ENCODE results near the gene SHQ1.

DNA sequence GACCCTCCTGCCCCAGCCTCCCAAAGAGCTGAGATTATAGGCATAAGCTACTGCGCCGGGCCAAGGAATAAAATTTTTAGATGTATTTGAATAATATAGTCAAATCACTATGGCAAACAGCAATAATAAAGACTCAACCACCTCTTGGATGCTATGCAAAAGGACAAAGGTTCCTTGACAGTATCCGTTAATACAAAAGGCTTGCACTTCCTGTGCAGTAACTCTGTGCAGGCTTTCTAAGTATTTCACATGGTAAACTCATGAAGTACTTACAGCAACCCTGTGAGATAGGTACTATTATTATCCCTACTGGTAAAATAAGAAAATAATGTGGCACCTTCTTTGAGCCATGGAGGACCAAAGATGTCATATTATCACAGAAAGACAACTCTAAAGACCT lies 86.8 kb downstream of the SHQ1 start:
- TF ChIP-seq, protein P1, sequence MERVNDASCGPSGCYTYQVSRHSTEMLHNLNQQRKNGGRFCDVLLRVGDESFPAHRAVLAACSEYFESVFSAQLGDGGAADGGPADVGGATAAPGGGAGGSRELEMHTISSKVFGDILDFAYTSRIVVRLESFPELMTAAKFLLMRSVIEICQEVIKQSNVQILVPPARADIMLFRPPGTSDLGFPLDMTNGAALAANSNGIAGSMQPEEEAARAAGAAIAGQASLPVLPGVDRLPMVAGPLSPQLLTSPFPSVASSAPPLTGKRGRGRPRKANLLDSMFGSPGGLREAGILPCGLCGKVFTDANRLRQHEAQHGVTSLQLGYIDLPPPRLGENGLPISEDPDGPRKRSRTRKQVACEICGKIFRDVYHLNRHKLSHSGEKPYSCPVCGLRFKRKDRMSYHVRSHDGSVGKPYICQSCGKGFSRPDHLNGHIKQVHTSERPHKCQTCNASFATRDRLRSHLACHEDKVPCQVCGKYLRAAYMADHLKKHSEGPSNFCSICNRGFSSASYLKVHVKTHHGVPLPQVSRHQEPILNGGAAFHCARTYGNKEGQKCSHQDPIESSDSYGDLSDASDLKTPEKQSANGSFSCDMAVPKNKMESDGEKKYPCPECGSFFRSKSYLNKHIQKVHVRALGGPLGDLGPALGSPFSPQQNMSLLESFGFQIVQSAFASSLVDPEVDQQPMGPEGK (CRISPR knock-in tag; IDR thresholded peaks at IDR 0.05; ENCODE audit: borderline replicate concordance): no peak
- TF ChIP-seq ARNTL (CRISPR knock-in tag; IDR thresholded peaks at IDR 0.05; ENCODE audit: borderline replicate concordance, low read depth) (no peak), SNAI2 (CRISPR knock-in tag; IDR thresholded peaks at IDR 0.05) (no peak), ISL1 (CRISPR knock-in tag; IDR thresholded peaks at IDR 0.05) (no peak), ZNF8 (CRISPR knock-in tag; IDR thresholded peaks at IDR 0.05) (no peak), ZFP30 (CRISPR knock-in tag; IDR thresholded peaks at IDR 0.05) (no peak), RARB (CRISPR knock-in tag; IDR thresholded peaks at IDR 0.05) (no peak), PPARA (CRISPR knock-in tag; IDR thresholded peaks at IDR 0.05; ENCODE audit: borderline replicate concordance) (no peak), GLIS3 (CRISPR knock-in tag; IDR thresholded peaks at IDR 0.05) (no peak)

All from SK-N-SH treated with all-trans-retinoic acid at 6 μM for 48 hours (cell line).